Mesothelial cell of epicardium (in vitro differentiated cells): ENCODE results near the gene NEIL1. TPM values are rescaled to one million over a fixed set of nuclear protein-coding genes. Genes with fewer than 3 reads are reported as not detected.

ENCODE experiments used
- DNase-seq, 2 experiments: peaks; one replicate each; pipeline ENCODE4 v3.0.0; 2021; ENCODE audit warnings: low spot score in 2 of 2; ENCODE audit not compliant: unreplicated experiment in 2 of 2
- H3K27ac Mint-ChIP-seq: 2 replicates; pipeline ENCODE4 v1.8.0; 2021; ENCODE audit warnings: mixed read lengths
- H3K27me3 Mint-ChIP-seq: 2 replicates; pipeline ENCODE4 v1.8.0; 2021; ENCODE audit warnings: low read depth, mixed read lengths
- H3K36me3 Mint-ChIP-seq: 2 replicates; pipeline ENCODE4 v1.8.0; 2021; ENCODE audit warnings: mixed read lengths
- H3K4me1 Mint-ChIP-seq: 2 replicates; pipeline ENCODE4 v1.8.0; 2021; ENCODE audit warnings: mixed read lengths
- H3K4me3 Mint-ChIP-seq: 2 replicates; pipeline ENCODE4 v1.8.0; 2021; ENCODE audit warnings: mild to moderate bottlenecking, moderate library complexity, mixed read lengths
- H3K9me3 Mint-ChIP-seq: 2 replicates; pipeline ENCODE4 v1.8.0; 2021; ENCODE audit warnings: mixed read lengths
- total RNA-seq: library from RNA; stranded (reverse); gene quantifications from 3 replicates; pipeline ENCODE4 v1.2.1, GENCODE V29; 2021
- TF ChIP-seq, protein P1 (sequence below): fragments of 200-600 bp; sonication (generic); IDR thresholded peaks from one replicate; pipeline ENCODE4 v1.5.0; 2021; ENCODE audit warnings: antibody characterized with exemption; ENCODE audit not compliant: unreplicated experiment

Gene NEIL1
- total RNA-seq, 1 donor from 2014 or later, result 67.9 TPM

DNA sequence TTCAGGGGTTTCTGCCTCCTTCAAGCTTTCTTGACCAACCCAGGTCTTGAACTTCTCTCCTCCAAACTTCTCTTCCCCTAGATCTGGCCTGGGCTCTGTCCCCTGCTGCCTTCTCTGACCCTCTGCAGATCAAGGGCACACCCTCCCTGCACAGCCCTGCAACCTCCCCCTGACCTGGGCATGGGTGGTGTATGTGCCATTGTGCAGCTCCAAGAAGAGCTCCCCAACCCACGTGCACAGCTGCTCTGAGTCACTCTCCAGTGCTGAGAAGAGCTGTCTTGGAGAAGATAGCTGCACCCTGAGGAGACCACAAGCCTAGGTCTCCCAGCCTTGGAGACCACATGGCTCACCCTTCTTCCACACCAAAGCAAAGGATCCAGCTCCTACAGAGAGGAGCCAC is 13.6 kb downstream of the NEIL1 start:
- no peak for DNase-seq
- Mint-ChIP-seq H3K4me1 (no peaks in the 10 kb centered on the region), H3K4me3 (no peak overlapping the region), H3K27me3 (no peaks in the 10 kb centered on the region), H3K9me3 (no peaks in the 10 kb centered on the region), H3K36me3 (peaks cover 3% of the 10 kb centered on the region), H3K27ac (no peak overlapping the region)
- TF ChIP-seq, protein P1, sequence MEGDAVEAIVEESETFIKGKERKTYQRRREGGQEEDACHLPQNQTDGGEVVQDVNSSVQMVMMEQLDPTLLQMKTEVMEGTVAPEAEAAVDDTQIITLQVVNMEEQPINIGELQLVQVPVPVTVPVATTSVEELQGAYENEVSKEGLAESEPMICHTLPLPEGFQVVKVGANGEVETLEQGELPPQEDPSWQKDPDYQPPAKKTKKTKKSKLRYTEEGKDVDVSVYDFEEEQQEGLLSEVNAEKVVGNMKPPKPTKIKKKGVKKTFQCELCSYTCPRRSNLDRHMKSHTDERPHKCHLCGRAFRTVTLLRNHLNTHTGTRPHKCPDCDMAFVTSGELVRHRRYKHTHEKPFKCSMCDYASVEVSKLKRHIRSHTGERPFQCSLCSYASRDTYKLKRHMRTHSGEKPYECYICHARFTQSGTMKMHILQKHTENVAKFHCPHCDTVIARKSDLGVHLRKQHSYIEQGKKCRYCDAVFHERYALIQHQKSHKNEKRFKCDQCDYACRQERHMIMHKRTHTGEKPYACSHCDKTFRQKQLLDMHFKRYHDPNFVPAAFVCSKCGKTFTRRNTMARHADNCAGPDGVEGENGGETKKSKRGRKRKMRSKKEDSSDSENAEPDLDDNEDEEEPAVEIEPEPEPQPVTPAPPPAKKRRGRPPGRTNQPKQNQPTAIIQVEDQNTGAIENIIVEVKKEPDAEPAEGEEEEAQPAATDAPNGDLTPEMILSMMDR, result no peak

DNA sequence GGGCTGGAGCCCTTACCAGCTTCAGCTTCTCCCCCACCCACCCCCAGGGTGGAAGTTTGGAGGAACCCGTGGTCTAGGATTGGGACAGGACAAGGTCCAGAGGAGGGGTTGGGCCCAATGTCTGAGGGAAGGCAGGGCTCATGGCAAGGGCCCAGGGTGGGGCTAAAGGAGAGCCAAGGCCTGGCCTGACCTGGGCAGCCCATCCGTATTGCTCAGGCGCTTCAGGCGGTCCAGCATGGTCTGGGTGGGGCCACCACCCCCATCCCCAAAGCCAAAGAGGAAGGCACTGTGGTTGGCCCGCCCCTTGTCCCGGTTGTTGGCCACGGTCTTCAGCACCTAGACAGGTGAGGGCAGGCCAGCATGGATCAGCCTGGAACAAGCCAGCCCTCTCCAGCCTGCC is 14.0 kb downstream of the NEIL1 start:
- Mint-ChIP-seq H3K4me3 (no peak overlapping the region), H3K36me3 (peaks cover 1% of the 10 kb centered on the region), H3K27me3 (no peaks in the 10 kb centered on the region), H3K27ac (no peak overlapping the region), H3K4me1 (no peaks in the 10 kb centered on the region), H3K9me3 (no peaks in the 10 kb centered on the region)
- TF ChIP-seq, protein P1, result no peak
- no peak for DNase-seq

DNA sequence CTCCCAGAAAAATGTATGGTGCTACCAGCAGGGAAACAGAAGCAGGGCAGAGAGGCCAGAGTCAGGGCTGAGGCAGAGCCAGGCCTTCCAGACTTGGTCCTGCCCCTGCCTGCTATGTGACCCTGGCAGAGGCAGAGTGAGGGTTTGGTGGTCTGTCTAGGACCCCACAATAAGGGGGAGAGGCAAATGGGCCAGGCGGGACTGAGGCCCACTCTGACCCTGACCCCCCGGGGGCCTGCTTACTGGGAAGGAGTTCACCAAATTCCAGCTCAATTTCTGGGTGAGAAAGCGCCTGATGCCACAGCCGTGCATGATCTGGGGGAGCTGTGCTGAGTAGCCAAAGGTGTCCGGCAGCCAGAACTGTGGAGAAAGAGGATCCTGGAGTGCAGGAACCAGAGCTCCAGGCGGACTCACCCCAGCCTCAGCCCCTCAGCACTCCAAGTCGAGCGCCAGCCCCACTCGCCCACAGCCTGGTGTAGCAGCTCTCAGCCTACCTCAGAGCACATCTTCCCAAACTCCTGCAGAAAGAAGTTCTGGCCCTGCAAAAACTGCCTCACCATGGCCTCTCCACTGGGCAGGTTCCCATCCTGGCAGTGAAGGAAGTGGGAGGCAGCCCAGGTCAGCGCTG is 14.6 kb downstream of the NEIL1 start:
- Mint-ChIP-seq H3K9me3 (no peaks in the 10 kb centered on the region), H3K4me1 (no peaks in the 10 kb centered on the region), H3K4me3 (no peak overlapping the region), H3K36me3 (peaks cover 1% of the 10 kb centered on the region), H3K27ac (no peak overlapping the region), H3K27me3 (no peaks in the 10 kb centered on the region)
- TF ChIP-seq, protein P1, result no peak
- DNase-seq, result no peak

DNA sequence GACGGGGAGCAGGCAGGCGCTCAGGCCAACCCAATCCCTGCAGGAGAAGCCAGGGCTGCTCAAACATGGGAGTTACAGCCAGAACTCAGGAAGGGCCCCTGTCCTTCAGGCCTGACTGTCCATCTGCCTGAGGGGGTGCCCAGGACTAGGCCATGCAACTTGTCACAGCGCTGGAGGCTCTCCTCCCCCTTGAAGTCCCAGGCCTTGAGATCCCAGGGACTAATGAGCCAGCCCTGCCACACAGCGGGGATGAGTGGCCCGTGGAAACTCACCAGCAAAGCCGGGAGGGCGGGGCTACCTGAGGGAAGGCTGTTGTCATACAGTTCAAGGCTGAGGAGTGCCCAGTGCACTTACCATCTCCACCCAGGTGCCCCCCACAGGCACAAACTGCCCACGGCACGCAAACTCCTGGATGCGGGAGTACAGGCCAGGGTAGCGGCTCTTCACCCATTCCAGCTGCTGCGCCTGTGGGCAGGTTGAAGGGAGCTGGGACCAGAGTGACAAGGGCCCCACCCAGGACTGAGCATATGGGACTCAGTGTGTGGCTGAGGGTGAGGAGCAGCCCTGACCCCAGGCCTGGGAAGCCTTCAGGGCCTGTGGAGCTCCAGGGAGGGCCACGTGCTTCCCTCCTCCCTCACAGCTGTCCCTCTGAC is 15.3 kb downstream of the NEIL1 start:
- Mint-ChIP-seq H3K4me1 (no peaks in the 10 kb centered on the region), H3K4me3 (no peak overlapping the region), H3K36me3 (peaks cover 1% of the 10 kb centered on the region), H3K27me3 (no peaks in the 10 kb centered on the region), H3K9me3 (no peaks in the 10 kb centered on the region), H3K27ac (no peak overlapping the region)
- TF ChIP-seq, protein P1, result no peak
- no peak for DNase-seq

DNA sequence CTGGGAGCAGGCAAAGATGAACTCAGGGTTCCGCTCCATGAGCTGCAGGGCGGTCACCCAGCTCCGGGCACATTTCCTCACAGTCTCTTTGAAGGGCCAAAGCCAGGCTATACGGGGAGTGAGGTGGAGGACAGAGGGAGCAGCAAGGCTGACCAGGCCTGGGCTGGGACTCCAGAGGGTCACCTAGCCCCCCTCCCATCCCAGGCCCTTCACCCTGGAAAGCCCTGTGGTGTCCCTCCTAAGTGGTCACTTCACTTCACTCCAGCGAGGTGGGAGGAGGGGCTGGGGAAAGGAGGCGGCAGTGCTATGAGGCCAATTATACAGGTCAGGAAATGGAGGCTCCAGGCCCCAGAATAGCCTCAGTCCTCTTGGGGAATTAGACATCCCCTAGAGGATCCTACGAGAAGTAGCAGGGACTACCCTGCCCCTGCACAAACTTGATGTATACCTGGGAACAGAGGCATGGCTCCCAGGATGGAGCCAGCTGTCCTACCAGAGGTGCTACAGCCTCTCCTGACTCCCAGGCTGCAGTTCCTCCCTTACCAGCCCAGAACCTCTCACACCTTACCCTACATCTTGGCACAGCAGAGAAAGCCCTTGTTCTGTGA is 15.9 kb downstream of the NEIL1 start:
- peaks cover 1% of the 10 kb centered on the region for H3K36me3 Mint-ChIP-seq
- H3K9me3 Mint-ChIP-seq, result no peaks in the 10 kb centered on the region
- no peaks in the 10 kb centered on the region for H3K27me3 Mint-ChIP-seq
- H3K4me3 Mint-ChIP-seq, result no peak overlapping the region
- TF ChIP-seq, protein P1, result no peak
- no peak for DNase-seq
- no peak overlapping the region for H3K27ac Mint-ChIP-seq
- no peaks in the 10 kb centered on the region for H3K4me1 Mint-ChIP-seq
